ENCODE results near the gene GATC.

DNA sequence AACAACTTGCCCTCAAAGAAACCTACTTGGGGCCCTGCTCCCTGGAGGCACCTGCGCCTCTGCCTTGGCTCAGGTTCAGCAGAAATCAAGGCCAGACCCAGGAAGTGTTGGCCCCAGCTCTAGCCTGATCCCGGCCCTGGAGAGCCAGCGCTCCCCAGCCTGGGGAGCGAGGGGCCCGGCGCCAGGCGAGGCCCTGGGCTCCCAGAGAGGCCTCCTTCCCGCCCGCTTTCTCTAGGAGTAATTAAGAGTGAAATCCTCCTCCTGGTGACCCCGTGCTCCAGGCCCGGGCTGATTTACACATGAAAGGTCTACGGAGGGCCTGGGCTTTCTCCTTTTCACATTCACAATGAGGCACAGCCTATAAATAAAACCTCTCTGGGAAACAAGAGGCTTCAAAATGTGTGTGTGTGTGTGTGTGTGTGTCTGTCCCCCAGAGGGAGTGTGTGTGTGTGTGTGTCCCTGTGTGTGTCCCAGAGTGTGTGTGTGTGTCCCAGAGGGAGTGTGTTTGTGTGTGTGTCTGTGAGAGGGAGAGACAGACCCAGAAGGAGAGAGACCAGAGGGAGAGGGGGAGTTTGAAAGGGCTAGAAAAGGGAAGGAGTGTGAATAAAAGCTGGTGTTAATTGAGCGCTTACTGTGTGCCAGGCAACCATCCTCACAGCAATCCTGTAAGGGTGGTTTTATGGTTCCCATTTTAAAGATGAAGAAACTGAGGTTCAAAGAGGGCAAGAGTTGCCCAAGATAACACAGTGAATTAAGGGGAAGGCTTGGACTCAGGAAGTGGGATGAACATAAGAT is 32.1 kb upstream of the GATC start:
- TF ChIP-seq, protein P1, sequence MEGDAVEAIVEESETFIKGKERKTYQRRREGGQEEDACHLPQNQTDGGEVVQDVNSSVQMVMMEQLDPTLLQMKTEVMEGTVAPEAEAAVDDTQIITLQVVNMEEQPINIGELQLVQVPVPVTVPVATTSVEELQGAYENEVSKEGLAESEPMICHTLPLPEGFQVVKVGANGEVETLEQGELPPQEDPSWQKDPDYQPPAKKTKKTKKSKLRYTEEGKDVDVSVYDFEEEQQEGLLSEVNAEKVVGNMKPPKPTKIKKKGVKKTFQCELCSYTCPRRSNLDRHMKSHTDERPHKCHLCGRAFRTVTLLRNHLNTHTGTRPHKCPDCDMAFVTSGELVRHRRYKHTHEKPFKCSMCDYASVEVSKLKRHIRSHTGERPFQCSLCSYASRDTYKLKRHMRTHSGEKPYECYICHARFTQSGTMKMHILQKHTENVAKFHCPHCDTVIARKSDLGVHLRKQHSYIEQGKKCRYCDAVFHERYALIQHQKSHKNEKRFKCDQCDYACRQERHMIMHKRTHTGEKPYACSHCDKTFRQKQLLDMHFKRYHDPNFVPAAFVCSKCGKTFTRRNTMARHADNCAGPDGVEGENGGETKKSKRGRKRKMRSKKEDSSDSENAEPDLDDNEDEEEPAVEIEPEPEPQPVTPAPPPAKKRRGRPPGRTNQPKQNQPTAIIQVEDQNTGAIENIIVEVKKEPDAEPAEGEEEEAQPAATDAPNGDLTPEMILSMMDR (IDR thresholded peaks at IDR 0.05; ENCODE audit: low read depth, low read length), result no peak
- no peak for TF ChIP-seq POLR2A (IDR thresholded peaks at IDR 0.05; ENCODE audit: extremely low read depth, insufficient read length)
- TF ChIP-seq, protein P2, sequence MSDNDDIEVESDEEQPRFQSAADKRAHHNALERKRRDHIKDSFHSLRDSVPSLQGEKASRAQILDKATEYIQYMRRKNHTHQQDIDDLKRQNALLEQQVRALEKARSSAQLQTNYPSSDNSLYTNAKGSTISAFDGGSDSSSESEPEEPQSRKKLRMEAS (IDR thresholded peaks at IDR 0.05; ENCODE audit: low read depth, low read length), result no peak
- TF ChIP-seq MYC (IDR thresholded peaks at IDR 0.05; ENCODE audit: low read depth, low read length), result no peak

Data from NB4 (cell line).